ENCODE results near the gene CGN.

DNA sequence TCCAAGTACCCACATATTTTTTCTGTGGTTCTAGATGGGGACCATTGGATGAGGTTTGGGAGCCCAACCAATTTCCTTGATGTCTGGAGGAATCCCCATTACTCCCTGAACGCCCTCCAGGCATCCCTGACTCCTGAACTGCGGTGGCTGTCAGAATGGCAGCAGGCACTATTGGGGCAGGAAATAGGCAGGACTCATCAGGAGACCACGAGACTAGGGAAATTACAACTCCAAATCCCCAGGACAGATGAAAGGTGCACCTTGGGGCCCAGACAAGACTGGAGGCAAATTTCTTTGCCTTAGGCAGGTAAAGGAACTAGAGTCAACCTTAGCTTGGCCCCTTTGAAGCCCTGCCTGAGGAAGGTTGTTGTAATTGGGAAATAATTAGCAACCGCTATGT, 1.1 kb downstream of the CGN start:
- TF ChIP-seq, protein P1, sequence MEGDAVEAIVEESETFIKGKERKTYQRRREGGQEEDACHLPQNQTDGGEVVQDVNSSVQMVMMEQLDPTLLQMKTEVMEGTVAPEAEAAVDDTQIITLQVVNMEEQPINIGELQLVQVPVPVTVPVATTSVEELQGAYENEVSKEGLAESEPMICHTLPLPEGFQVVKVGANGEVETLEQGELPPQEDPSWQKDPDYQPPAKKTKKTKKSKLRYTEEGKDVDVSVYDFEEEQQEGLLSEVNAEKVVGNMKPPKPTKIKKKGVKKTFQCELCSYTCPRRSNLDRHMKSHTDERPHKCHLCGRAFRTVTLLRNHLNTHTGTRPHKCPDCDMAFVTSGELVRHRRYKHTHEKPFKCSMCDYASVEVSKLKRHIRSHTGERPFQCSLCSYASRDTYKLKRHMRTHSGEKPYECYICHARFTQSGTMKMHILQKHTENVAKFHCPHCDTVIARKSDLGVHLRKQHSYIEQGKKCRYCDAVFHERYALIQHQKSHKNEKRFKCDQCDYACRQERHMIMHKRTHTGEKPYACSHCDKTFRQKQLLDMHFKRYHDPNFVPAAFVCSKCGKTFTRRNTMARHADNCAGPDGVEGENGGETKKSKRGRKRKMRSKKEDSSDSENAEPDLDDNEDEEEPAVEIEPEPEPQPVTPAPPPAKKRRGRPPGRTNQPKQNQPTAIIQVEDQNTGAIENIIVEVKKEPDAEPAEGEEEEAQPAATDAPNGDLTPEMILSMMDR (IDR thresholded peaks at IDR 0.05): no peak
- TF ChIP-seq POLR2A (IDR thresholded peaks at IDR 0.05): no peak
- no peak for TF ChIP-seq POLR2AphosphoS5 (IDR thresholded peaks at IDR 0.05)
